ENCODE results near the gene NFE2L3.
A peak's percentile ranks its signal among the peaks of the same experiment; 100 is the strongest.

The NFE2L3 gene

GRCh38 chr7:26195182-26195581 is 43.2 kb downstream of the NFE2L3 start:
- DNase-seq: no peak
- Histone ChIP-seq H3K27ac (no peak overlapping the region), H3K4me3 (ENCODE audit: low read depth, low read length) (no peak overlapping the region), H3K27me3 (ENCODE audit: insufficient read depth, low read depth, severe bottlenecking) (no peaks in the 10 kb centered on the region), H3K36me3 (peaks cover 99% of the 10 kb centered on the region), H3K9me3 (ENCODE audit: severe bottlenecking) (no peaks in the 10 kb centered on the region)
- TF ChIP-seq CTCF (IDR thresholded peaks at IDR 0.05; ENCODE audit: low read depth, low read length): no peak

GRCh38 chr7:26195867-26196657 is 44.1 kb downstream of the NFE2L3 start:
- Histone ChIP-seq H3K27me3 (ENCODE audit: insufficient read depth, low read depth, severe bottlenecking) (no peaks in the 10 kb centered on the region), H3K9me3 (ENCODE audit: severe bottlenecking) (no peaks in the 10 kb centered on the region), H3K4me3 (ENCODE audit: low read depth, low read length) (no peak overlapping the region), H3K27ac (no peak overlapping the region), H3K36me3 (peaks cover 94% of the 10 kb centered on the region)
- DNase-seq: no peak
- TF ChIP-seq CTCF (IDR thresholded peaks at IDR 0.05; ENCODE audit: low read depth, low read length): no peak

- H3K27ac ChIP-seq: no peak overlapping the region
- H3K4me3 ChIP-seq (ENCODE audit: low read depth, low read length): peak overlapping the region; percentile 96
- peaks cover 86% of the 10 kb centered on the region for H3K36me3 ChIP-seq
- DNase-seq: no peak
- no peak for TF ChIP-seq CTCF (IDR thresholded peaks at IDR 0.05; ENCODE audit: low read depth, low read length)
- H3K9me3 ChIP-seq (ENCODE audit: severe bottlenecking): no peaks in the 10 kb centered on the region
- no peaks in the 10 kb centered on the region for H3K27me3 ChIP-seq (ENCODE audit: insufficient read depth, low read depth, severe bottlenecking)
Observed at GRCh38 chr7:26197153-26198115, 45.4 kb downstream of the NFE2L3 start.

- Histone ChIP-seq H3K4me3 (ENCODE audit: low read depth, low read length) (peak overlapping the region; percentile 96), H3K36me3 (peaks cover 86% of the 10 kb centered on the region), H3K27me3 (ENCODE audit: insufficient read depth, low read depth, severe bottlenecking) (no peaks in the 10 kb centered on the region), H3K9me3 (ENCODE audit: severe bottlenecking) (no peaks in the 10 kb centered on the region), H3K27ac (peak overlapping the region; percentile 100)
- no peak for DNase-seq
- TF ChIP-seq CTCF (IDR thresholded peaks at IDR 0.05; ENCODE audit: low read depth, low read length): no peak
Observed at GRCh38 chr7:26198133-26198780, 46.3 kb downstream of the NFE2L3 start.

GRCh38 chr7:26198781-26199169 is 46.8 kb downstream of the NFE2L3 start:
- Histone ChIP-seq H3K27me3 (ENCODE audit: insufficient read depth, low read depth, severe bottlenecking) (no peaks in the 10 kb centered on the region), H3K36me3 (peaks cover 86% of the 10 kb centered on the region), H3K9me3 (ENCODE audit: severe bottlenecking) (no peaks in the 10 kb centered on the region), H3K4me3 (ENCODE audit: low read depth, low read length) (peak overlapping the region; percentile 96), H3K27ac (peak overlapping the region; percentile 100)
- TF ChIP-seq CTCF (IDR thresholded peaks at IDR 0.05; ENCODE audit: low read depth, low read length): no peak
- DNase-seq: no peak

All from WERI-Rb-1 (cell line).